ENCODE measurements around the gene PZP.

PZP gene

GRCh38 chr12:9106610-9107541, 101.3 kb downstream of the PZP start:
- H3K4me3 ChIP-seq (ENCODE audit: low read depth, low read length): no peak overlapping the region
- TF ChIP-seq MAX (IDR thresholded peaks at IDR 0.05; ENCODE audit: low read depth, low read length) (no peak), CTCF (IDR thresholded peaks at IDR 0.05; ENCODE audit: low read depth, low read length) (no peak), POLR2A (IDR thresholded peaks at IDR 0.05; ENCODE audit: extremely low read depth, insufficient read length) (no peak), MYC (IDR thresholded peaks at IDR 0.05; ENCODE audit: low read depth, low read length) (no peak)
- DNase-seq (ENCODE audit: low read depth): no peak

DNA sequence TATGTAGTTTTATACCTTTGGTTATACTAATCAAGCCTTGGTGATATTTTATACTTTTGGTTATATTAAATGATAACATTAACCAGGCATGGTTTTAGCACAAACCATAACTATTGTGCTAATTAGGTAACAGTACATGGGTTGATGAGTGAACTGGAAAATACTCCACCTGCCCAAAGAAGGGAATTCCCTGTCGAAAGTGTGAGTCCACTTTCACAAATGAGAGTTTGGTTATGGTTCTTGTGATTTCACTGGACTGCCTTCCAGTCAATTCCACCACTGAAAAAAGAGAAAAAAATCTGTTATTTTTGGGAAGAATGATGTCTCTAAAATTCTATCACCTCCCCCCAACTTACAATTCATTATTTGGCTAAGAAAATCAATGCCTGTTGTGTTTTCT, 102.1 kb downstream of the PZP start:
- TF ChIP-seq POLR2A (IDR thresholded peaks at IDR 0.05; ENCODE audit: extremely low read depth, insufficient read length) (no peak), CTCF (IDR thresholded peaks at IDR 0.05; ENCODE audit: low read depth, low read length) (no peak), MAX (IDR thresholded peaks at IDR 0.05; ENCODE audit: low read depth, low read length) (no peak), MYC (IDR thresholded peaks at IDR 0.05; ENCODE audit: low read depth, low read length) (no peak)
- DNase-seq (ENCODE audit: low read depth): no peak
- no peak overlapping the region for H3K4me3 ChIP-seq (ENCODE audit: low read depth, low read length)

GRCh38 chr12:9104767-9105423, 103.3 kb downstream of the PZP start:
- no peak for TF ChIP-seq MYC (IDR thresholded peaks at IDR 0.05; ENCODE audit: low read depth, low read length)
- DNase-seq (ENCODE audit: low read depth): no peak

GRCh38 chr12:9104087-9104486, 104.1 kb downstream of the PZP start:
- no peak overlapping the region for H3K4me3 ChIP-seq (ENCODE audit: low read depth, low read length)
- no peak for DNase-seq (ENCODE audit: low read depth)
- TF ChIP-seq POLR2A (IDR thresholded peaks at IDR 0.05; ENCODE audit: extremely low read depth, insufficient read length) (no peak), MAX (IDR thresholded peaks at IDR 0.05; ENCODE audit: low read depth, low read length) (no peak)

More at GRCh38 chr12:9104767-9105423, 103.3 kb downstream of the PZP start:
- no peak overlapping the region for H3K4me3 ChIP-seq (ENCODE audit: low read depth, low read length)

GRCh38 chr12:9103050-9103849, 104.9 kb downstream of the PZP start:
- H3K4me3 ChIP-seq (ENCODE audit: low read depth, low read length): no peak overlapping the region
- TF ChIP-seq POLR2A (IDR thresholded peaks at IDR 0.05; ENCODE audit: extremely low read depth, insufficient read length) (no peak), MYC (IDR thresholded peaks at IDR 0.05; ENCODE audit: low read depth, low read length) (no peak), MAX (IDR thresholded peaks at IDR 0.05; ENCODE audit: low read depth, low read length) (no peak), CTCF (IDR thresholded peaks at IDR 0.05; ENCODE audit: low read depth, low read length) (no peak)
- no peak for DNase-seq (ENCODE audit: low read depth)

GRCh38 chr12:9101018-9101687, 107.0 kb downstream of the PZP start:
- no peak for DNase-seq (ENCODE audit: low read depth)
- no peak overlapping the region for H3K4me3 ChIP-seq (ENCODE audit: low read depth, low read length)
- TF ChIP-seq POLR2A (IDR thresholded peaks at IDR 0.05; ENCODE audit: extremely low read depth, insufficient read length) (no peak), CTCF (IDR thresholded peaks at IDR 0.05; ENCODE audit: low read depth, low read length) (no peak), MAX (IDR thresholded peaks at IDR 0.05; ENCODE audit: low read depth, low read length) (no peak), MYC (IDR thresholded peaks at IDR 0.05; ENCODE audit: low read depth, low read length) (no peak)
